Type B pancreatic cell (in vitro differentiated cells): ENCODE measurements around the gene SUB1. TPM values are rescaled to one million over a fixed set of nuclear protein-coding genes. Genes with fewer than 3 reads are reported as not detected.
"Not testable (repeated sequence)": the region's sequence is repeated elsewhere in the genome, so short reads cannot be mapped to it uniquely, and the experiment has no call there.

Experiments used
- DNase-seq: peaks from one replicate; pipeline ENCODE4 v3.0.0; 2021; ENCODE audit warnings: mixed read lengths; ENCODE audit not compliant: unreplicated experiment; ENCODE audit errors: extremely low spot score
- H3K27ac Mint-ChIP-seq: 2 replicates; pipeline ENCODE4 v1.8.0; 2021; ENCODE audit warnings: mild to moderate bottlenecking, mixed read lengths
- H3K27me3 Mint-ChIP-seq: 2 replicates; pipeline ENCODE4 v1.8.0; 2021; ENCODE audit warnings: mixed read lengths
- H3K36me3 Mint-ChIP-seq: 2 replicates; pipeline ENCODE4 v1.8.0; 2021; ENCODE audit warnings: mixed read lengths
- H3K4me1 Mint-ChIP-seq: one replicate; pipeline ENCODE4 v1.8.0; 2021; ENCODE audit warnings: mixed read lengths; ENCODE audit not compliant: unreplicated experiment
- H3K4me3 Mint-ChIP-seq: 2 replicates; pipeline ENCODE4 v1.8.0; 2021; ENCODE audit warnings: mild to moderate bottlenecking, mixed read lengths
- H3K9me3 Mint-ChIP-seq: 2 replicates; pipeline ENCODE4 v1.8.0; 2021; ENCODE audit warnings: mixed read lengths
- total RNA-seq: library from RNA; stranded (reverse); gene quantifications from 2 replicates; pipeline ENCODE4 v1.2.1, GENCODE V29; 2021; ENCODE audit warnings: low replicate concordance
- TF ChIP-seq, protein P1 (sequence below): fragments of 200-600 bp; sonication (generic); conservative IDR thresholded peaks from 2 replicates; pipeline ENCODE4 v1.5.0; 2021; ENCODE audit warnings: antibody characterized with exemption, mild to moderate bottlenecking

SUB1 gene
- total RNA-seq, 1 donor from 2014 or later, result 208 TPM

DNA sequence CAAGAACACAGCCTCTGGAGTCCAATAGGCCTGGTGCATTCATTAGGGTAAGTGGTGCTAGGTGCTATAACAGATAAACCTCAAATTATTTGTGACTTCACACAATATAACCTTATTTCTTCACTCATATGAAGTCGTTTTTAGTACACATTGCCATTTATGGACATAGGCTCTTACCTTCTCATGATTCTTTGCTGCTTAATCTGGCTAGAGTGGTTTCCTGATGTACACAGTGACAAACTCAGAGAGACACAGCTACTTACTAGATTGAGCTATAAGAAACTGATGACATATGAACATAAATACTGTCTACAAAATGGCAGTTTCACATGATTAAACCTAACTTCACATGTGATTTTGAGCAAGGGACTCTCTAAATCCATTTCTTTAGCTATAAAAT is 14.2 kb upstream of the SUB1 start:
- Mint-ChIP-seq H3K4me3 (no peak overlapping the region), H3K36me3 (no peaks in the 10 kb centered on the region), H3K27ac (no peak overlapping the region), H3K4me1 (no peaks in the 10 kb centered on the region), H3K27me3 (no peaks in the 10 kb centered on the region), H3K9me3 (no peaks in the 10 kb centered on the region)
- DNase-seq, result no peak
- TF ChIP-seq, protein P1, sequence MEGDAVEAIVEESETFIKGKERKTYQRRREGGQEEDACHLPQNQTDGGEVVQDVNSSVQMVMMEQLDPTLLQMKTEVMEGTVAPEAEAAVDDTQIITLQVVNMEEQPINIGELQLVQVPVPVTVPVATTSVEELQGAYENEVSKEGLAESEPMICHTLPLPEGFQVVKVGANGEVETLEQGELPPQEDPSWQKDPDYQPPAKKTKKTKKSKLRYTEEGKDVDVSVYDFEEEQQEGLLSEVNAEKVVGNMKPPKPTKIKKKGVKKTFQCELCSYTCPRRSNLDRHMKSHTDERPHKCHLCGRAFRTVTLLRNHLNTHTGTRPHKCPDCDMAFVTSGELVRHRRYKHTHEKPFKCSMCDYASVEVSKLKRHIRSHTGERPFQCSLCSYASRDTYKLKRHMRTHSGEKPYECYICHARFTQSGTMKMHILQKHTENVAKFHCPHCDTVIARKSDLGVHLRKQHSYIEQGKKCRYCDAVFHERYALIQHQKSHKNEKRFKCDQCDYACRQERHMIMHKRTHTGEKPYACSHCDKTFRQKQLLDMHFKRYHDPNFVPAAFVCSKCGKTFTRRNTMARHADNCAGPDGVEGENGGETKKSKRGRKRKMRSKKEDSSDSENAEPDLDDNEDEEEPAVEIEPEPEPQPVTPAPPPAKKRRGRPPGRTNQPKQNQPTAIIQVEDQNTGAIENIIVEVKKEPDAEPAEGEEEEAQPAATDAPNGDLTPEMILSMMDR, result no peak

DNA sequence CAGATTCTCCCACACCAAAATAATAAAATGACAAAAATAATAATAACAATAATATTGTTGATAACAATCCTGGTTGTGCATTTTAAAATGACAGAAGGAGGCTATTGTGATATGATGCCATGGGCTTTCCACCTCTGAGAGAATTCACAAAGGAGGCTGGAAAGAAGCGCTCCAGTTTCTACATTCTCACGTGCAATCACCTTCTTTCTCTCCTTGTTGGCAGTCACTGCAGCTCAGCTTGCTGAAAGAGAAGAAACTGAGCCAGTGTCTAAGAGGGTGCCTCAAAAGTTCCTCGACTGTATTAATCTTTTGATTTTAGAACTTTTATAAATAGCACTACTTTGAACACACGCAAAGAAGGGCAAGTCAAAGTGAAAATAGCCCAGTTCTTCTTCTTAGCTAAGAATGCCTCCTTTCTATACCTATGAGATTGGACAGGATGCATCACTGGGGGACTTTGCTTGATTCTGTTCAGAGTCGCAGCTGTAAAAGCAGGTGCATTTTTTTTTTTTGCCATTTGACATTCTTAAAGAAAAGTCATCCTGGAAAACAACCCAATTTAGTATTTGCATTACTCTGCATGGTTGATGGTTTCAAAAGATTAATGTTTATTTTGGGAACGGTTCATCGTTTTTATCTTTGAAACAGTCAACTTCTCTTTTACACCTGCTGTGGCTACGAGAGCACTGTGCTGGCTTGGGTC is 12.4 kb upstream of the SUB1 start:
- TF ChIP-seq, protein P1, result no peak
- DNase-seq, result no peak
- Mint-ChIP-seq H3K27me3 (no peaks in the 10 kb centered on the region), H3K4me1 (no peaks in the 10 kb centered on the region), H3K36me3 (no peaks in the 10 kb centered on the region), H3K4me3 (no peak overlapping the region), H3K27ac (no peak overlapping the region), H3K9me3 (no peaks in the 10 kb centered on the region)

DNA sequence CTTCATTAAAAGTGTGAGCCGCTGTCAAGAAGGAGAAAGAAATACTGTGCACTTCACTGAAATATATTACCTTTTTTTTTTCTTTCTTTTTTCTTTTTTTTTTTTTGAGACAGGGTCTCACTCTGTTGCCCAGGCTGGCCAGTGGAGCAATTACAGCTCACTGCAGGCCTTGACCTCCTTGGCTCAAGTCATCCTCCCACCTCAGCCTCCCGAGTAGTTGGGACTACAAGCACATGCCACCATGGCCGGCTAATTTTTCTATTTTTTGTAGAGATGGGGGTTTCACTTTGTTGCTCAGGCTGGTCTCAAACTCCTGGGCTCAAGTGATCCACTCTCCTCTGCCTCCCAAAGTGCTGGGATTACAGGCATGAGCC is 11.9 kb upstream of the SUB1 start:
- H3K36me3 Mint-ChIP-seq, H3K27ac Mint-ChIP-seq: not testable (repeated sequence)

DNA sequence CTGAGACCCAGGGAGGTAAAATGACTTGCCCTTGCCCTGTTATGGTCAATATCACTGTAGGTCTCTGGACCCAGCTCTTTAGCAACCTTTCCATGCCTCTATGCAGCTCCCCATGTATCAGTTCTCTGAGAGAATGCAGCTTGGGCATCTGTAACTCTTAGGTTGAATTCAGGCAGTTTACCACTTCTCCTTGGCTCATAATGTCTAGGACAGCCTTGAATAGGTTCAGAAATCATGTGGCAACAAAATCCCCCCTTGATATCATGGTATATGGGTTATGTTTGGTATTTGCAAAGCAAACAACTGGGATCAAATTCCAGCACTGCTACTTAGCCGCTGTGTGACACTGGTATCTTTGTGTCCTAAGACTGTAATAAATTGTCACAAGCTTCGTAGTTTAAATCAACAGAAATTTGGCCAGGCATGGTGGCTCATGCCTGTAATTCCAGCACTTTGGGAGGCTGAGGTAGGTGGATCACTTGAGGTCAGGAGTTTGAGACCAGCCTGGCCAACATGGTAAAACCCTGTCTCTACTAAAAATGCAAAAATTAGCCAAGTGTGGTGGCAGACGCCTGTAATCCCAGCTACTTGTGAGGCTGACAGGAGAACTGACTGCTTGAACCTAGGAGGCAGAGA is 10.7 kb upstream of the SUB1 start:
- DNase-seq, result no peak
- Mint-ChIP-seq H3K27me3 (no peaks in the 10 kb centered on the region), H3K4me3 (no peak overlapping the region), H3K36me3 (no peaks in the 10 kb centered on the region), H3K27ac (no peak overlapping the region), H3K4me1 (no peaks in the 10 kb centered on the region), H3K9me3 (no peaks in the 10 kb centered on the region)
- TF ChIP-seq, protein P1, result no peak

More for the DNA sequence above, 11.9 kb upstream of the SUB1 start:
- not testable (repeated sequence) for H3K4me3 Mint-ChIP-seq, H3K9me3 Mint-ChIP-seq, H3K27me3 Mint-ChIP-seq, DNase-seq, H3K4me1 Mint-ChIP-seq

DNA sequence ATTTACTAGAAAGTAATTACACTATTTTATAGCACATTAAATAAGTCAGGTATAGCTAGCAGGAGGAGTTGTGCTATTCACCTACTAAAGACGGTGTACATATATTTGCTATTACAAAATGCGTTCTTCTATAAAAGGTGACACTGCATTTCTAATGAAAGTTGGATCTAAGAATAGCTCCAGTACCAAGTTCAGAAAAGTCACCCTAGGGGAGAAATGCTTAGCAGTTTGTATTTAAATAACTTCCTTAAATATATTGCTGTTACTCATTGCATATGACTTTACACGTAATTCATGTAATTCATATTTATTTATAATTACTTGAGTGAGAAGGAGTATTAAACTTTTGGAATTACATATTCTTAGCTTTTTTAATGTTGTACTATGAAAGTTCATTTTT is 7.0 kb upstream of the SUB1 start:
- H3K4me3 Mint-ChIP-seq, result no peak overlapping the region
- H3K36me3 Mint-ChIP-seq, result no peaks in the 10 kb centered on the region
- H3K9me3 Mint-ChIP-seq, result no peaks in the 10 kb centered on the region
- H3K4me1 Mint-ChIP-seq, result peaks cover 8% of the 10 kb centered on the region
- H3K27ac Mint-ChIP-seq, result no peak overlapping the region
- no peaks in the 10 kb centered on the region for H3K27me3 Mint-ChIP-seq
- no peak for DNase-seq
- TF ChIP-seq, protein P1, result no peak

DNA sequence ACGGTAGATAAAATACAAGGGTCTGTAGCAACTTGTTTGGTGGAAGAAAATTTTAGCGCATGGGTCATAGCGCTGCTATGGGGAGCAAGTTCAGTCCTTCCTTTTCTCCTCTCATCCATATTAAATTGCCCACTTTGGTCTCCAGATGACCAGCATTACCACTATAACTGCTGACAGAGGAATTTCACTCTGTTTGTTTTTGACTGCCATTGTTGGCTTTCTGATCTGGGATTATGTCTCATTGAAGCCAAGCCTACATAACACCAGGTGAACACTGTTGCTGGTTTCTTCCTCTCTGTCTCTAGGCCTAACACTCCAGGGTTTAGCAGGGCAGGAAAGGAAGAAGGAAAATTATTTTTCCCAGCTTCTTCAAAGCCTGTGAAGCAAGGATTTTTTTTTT is 6.6 kb upstream of the SUB1 start:
- peaks cover 11% of the 10 kb centered on the region for H3K4me1 Mint-ChIP-seq
- TF ChIP-seq, protein P1, result no peak
- no peaks in the 10 kb centered on the region for H3K27me3 Mint-ChIP-seq
- DNase-seq, result no peak
- no peak overlapping the region for H3K4me3 Mint-ChIP-seq
- no peaks in the 10 kb centered on the region for H3K36me3 Mint-ChIP-seq
- H3K9me3 Mint-ChIP-seq, result no peaks in the 10 kb centered on the region
- H3K27ac Mint-ChIP-seq, result no peak overlapping the region
